Activated CD4-positive, alpha-beta T cell treated with anti-CD3 and anti-CD28 coated beads, Interleukin-2, amount 10 ng/mL, durations not matched to agents 24 days and 14 days (primary cell): Measurements from ENCODE around the gene MAGIX. TPM values are rescaled to one million over a fixed set of nuclear protein-coding genes. Genes with fewer than 3 reads are reported as not detected.
"Not testable (repeated sequence)": the region's sequence is repeated elsewhere in the genome, so short reads cannot be mapped to it uniquely, and the experiment has no call there.

Experiments used
- DNase-seq: peaks from one replicate; pipeline ENCODE4 v3.0.0; 2022
- H3K27ac Mint-ChIP-seq: one replicate; pipeline ENCODE4 v1.8.0; 2022; ENCODE audit warnings: mild to moderate bottlenecking, mixed read lengths
- H3K27me3 Mint-ChIP-seq: one replicate; pipeline ENCODE4 v1.8.0; 2022; ENCODE audit warnings: mixed read lengths
- H3K36me3 Mint-ChIP-seq: one replicate; pipeline ENCODE4 v1.8.0; 2022; ENCODE audit warnings: low read depth, mild to moderate bottlenecking, mixed read lengths
- H3K4me1 Mint-ChIP-seq: one replicate; pipeline ENCODE4 v1.8.0; 2021; ENCODE audit warnings: mixed read lengths
- H3K4me3 Mint-ChIP-seq: one replicate; pipeline ENCODE4 v1.8.0; 2022; ENCODE audit warnings: mild to moderate bottlenecking, moderate library complexity, mixed read lengths
- H3K9me3 Mint-ChIP-seq: one replicate; pipeline ENCODE4 v1.8.0; 2021; ENCODE audit warnings: mixed read lengths
- intact Hi-C: fragments of 100-400 bp; cut with micrococcal nuclease; formaldehyde crosslinking; loops from one replicate; pipeline ENCODE4 v1.15.1; 2023
- total RNA-seq: library from RNA; stranded (reverse); gene quantifications from 2 replicates; pipeline ENCODE4 v1.2.3, GENCODE V29; 2022

MAGIX gene
- total RNA-seq, 1 donor from 2014 or later = 0.96 TPM

DNA sequence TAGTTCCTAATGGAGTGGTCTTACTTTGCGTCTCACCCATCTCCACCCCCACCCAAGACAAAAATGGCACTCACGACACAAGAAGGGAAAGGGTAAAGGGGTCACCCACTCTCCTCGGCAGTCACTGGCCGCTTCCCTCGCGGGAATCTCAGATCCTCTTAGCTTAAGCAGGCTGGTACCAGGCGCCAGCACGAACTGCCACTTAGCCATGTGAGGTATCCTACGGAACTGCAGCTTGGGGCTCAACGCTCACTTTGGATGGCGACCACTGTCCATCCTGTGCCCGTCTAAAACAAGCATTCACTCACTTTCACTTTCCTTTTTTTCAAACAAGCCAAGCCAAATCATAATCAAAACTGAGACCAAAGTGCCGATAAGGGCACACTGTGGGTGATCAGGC, 14.6 kb upstream of the MAGIX start:
- Mint-ChIP-seq H3K27ac (no peak overlapping the region), H3K4me1 (no peaks in the 10 kb centered on the region), H3K9me3 (no peaks in the 10 kb centered on the region), H3K4me3 (no peak overlapping the region), H3K36me3 (no peaks in the 10 kb centered on the region), H3K27me3 (no peaks in the 10 kb centered on the region)
- no peak for DNase-seq
- intact Hi-C loops = no loop called here

DNA sequence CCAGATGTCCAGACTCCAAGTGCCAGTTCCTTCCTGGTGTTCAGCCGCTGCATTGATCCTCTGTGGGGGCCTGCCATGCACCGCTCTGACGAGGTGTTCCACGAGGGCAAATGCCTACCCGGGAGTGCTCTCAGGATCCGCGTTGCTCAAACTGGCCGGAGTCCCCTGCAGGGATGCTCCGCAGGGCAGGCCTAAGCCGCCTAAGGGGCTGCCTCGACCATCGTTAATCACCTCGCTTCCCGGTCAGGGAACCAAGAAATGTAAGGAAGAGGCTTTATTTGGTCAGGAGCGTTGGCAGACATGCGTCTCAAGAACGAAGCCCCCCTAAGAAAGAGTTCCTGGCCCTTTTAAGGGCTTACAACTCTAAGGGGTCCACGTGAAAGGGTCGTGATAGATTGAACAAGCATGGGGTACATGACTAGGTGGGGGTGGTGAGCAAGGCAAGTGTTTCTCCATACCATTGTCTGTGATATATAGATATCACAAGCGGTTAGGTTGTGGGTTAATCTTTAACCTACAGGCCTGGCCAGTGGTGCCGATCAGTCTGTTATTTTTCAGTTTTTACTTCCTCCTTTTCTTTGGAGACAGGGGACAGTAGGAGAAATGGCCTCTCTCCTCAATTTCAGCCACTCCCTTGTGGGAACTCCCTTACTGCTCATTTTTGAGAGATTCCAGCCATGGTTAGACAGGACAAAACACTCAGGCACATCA, 14.0 kb upstream of the MAGIX start:
- H3K9me3 Mint-ChIP-seq, H3K36me3 Mint-ChIP-seq, DNase-seq, intact Hi-C loops, H3K4me3 Mint-ChIP-seq, H3K27me3 Mint-ChIP-seq, H3K4me1 Mint-ChIP-seq, H3K27ac Mint-ChIP-seq: not testable (repeated sequence)

DNA sequence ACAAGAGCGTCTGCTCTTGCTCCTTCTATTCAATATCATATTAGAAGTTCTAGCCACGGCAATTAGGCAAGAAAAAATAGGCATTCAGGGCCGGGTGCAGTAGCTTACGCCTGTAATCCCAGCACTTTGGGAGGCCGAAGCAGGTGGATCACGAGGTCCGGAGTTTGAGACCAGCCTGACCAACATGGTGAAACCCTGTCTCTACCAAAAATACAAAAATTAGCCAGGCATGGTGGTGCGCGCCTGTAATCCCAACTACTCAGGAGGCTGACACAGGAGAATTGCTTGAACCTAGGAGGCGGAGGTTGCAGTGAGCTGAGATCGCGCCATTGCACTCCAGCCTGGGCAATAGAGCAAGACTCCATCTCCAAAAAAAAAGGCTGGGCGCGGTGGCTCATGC, 13.3 kb upstream of the MAGIX start:
- intact Hi-C loops, H3K36me3 Mint-ChIP-seq, H3K4me1 Mint-ChIP-seq, H3K27ac Mint-ChIP-seq, H3K4me3 Mint-ChIP-seq, H3K27me3 Mint-ChIP-seq, DNase-seq, H3K9me3 Mint-ChIP-seq: not testable (repeated sequence)

GRCh38 chrX:49153467-49153866, 9.1 kb upstream of the MAGIX start:
- Mint-ChIP-seq H3K36me3 (peaks cover 2% of the 10 kb centered on the region), H3K27ac (no peak overlapping the region), H3K9me3 (no peaks in the 10 kb centered on the region), H3K4me3 (no peak overlapping the region), H3K4me1 (peaks cover 15% of the 10 kb centered on the region), H3K27me3 (no peaks in the 10 kb centered on the region)
- no peak for DNase-seq
- intact Hi-C loops = no loop called here

- intact Hi-C loops = no loop called here
- Mint-ChIP-seq H3K36me3 (peaks cover 2% of the 10 kb centered on the region), H3K4me3 (peak overlapping the region; percentile 94), H3K4me1 (peaks cover 15% of the 10 kb centered on the region), H3K9me3 (no peaks in the 10 kb centered on the region), H3K27ac (peak overlapping the region; percentile 98), H3K27me3 (peaks cover 2% of the 10 kb centered on the region)
- DNase-seq = peak; percentile 80
Measured at GRCh38 chrX:49155243-49155899, 7.2 kb upstream of the MAGIX start.

DNA sequence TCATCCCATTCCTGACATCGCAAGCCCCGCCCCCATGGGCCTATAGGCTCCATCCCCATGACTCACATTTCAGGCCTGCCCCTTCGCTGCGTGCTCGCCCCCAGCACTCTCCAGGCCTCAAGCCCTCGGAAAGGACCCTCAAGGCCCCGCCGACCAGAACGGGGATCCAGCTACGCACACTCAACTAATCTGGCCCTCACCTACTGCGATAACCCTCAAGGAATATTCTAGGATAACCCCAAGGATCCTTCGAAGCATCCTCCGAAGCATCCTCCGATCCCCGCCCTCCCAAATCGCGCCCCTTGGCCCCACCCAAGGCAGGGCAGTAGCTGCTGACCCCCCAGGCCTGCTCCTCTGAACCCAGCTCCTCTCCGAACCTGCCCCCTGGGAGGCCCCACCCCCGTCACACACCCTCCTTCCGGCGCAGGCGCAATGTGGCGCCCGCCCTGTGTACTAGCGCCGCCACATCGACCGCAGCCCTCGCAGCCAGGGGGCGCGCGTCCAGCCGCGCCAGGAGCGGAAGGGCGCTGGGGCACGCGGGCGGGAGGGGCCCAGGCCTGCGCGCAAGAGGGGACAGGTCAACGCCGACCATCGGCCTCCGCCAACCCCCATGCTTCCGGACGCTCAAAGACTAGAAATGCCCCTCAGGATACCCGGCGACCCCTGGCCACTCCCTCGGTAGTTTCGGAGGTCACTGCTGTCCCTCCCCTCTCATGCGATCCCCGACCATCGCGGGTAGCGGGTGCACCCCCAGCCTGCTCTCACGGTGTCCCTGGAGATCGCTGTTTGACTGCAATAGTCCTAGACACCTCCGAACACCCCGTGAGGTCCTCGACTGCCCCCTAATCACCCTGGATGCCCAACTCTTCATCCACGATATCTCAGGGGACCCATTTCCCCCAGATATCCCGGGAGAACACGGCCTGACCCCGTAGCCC, 6.4 kb upstream of the MAGIX start:
- Mint-ChIP-seq H3K4me1 (peaks cover 15% of the 10 kb centered on the region), H3K4me3 (peak overlapping the region; percentile 94), H3K27me3 (peaks cover 2% of the 10 kb centered on the region), H3K36me3 (peaks cover 2% of the 10 kb centered on the region), H3K9me3 (no peaks in the 10 kb centered on the region), H3K27ac (peak overlapping the region; percentile 98)
- DNase-seq = peak; percentile 96
- intact Hi-C loops = loop anchor here (1.0 kb wide), 2 partner anchors 8 to 33 kb away; partner anchors contain the start of gene GPKOW

DNA sequence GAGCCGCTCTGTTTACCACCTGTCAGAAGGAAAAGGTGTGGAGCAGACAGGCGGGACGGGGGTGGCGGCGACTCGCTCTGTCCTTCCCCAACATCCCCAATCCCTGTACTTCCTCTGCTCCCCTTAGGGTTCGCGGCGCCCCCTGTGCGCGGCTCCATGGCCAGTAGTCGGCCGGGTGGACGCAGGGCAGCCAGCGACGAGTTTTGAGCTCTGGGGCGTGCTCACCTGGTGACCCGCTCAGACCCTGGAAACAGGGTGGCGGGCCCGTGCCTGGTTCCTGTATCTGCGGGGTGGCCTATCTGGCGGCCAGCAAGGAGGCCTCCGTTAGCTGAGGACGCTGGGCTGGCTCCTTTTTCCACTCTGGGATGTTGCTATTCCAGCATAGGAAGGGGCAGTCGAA, 5.4 kb upstream of the MAGIX start:
- Mint-ChIP-seq H3K27ac (peak overlapping the region; percentile 25), H3K4me3 (no peak overlapping the region), H3K27me3 (peaks cover 2% of the 10 kb centered on the region), H3K9me3 (no peaks in the 10 kb centered on the region), H3K36me3 (peaks cover 2% of the 10 kb centered on the region), H3K4me1 (peaks cover 15% of the 10 kb centered on the region)
- no peak for DNase-seq
- intact Hi-C loops = no loop called here

DNA sequence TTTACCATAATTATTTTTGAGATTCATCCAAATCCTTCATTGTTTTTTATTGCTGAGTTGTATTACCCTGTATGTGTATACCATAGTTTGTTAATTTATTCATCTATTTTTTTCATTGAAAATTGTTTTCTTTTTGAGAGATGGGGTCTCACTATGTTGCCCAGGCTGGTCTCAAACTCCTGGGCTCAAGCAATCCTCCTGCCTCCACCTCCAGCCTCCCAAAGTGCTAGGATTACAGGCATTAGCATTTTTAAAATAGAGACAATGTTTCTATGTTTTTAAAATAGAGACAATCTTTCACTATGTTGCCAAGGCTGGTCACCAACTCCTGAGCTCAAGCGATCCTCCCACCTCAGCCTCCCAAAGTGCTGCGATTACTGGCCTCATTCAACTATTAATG, 1.6 kb upstream of the MAGIX start:
- intact Hi-C loops = loop anchor here (10.0 kb wide), 2 partner anchors 56 to 356 kb away; partner anchors contain the start of gene HDAC6
- no peak overlapping the region for H3K4me3 Mint-ChIP-seq
- H3K4me1 Mint-ChIP-seq = peaks cover 16% of the 10 kb centered on the region
- H3K36me3 Mint-ChIP-seq = no peaks in the 10 kb centered on the region
- no peaks in the 10 kb centered on the region for H3K9me3 Mint-ChIP-seq
- H3K27ac Mint-ChIP-seq = no peak overlapping the region
- DNase-seq = no peak
- H3K27me3 Mint-ChIP-seq = peaks cover 2% of the 10 kb centered on the region

DNA sequence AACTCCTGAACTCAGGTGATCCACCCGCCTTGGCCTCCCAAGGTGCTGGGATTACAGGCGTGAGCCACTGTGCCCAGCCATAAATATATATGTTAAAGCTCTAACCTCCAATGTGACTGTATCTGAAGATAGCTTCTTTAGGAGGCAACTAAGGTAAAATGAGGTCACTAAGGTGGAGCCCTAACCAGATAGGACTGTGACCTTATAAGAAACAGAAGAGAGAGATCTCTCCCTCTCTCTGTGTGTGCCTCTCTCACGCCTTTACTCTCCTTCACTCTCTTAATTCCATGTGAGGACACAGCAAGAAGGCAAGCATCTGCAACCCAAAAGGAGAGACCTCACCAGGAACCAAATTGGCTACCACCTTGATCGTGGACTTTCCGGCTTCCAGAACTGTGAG, 926 bp upstream of the MAGIX start:
- Mint-ChIP-seq H3K9me3 (no peaks in the 10 kb centered on the region), H3K4me1 (peaks cover 16% of the 10 kb centered on the region), H3K27ac (no peak overlapping the region), H3K27me3 (peaks cover 2% of the 10 kb centered on the region), H3K36me3 (no peaks in the 10 kb centered on the region), H3K4me3 (no peak overlapping the region)
- no peak for DNase-seq
- intact Hi-C loops = loop anchor here (10.0 kb wide), 2 partner anchors 57 to 357 kb away; partner anchors contain the start of gene HDAC6

DNA sequence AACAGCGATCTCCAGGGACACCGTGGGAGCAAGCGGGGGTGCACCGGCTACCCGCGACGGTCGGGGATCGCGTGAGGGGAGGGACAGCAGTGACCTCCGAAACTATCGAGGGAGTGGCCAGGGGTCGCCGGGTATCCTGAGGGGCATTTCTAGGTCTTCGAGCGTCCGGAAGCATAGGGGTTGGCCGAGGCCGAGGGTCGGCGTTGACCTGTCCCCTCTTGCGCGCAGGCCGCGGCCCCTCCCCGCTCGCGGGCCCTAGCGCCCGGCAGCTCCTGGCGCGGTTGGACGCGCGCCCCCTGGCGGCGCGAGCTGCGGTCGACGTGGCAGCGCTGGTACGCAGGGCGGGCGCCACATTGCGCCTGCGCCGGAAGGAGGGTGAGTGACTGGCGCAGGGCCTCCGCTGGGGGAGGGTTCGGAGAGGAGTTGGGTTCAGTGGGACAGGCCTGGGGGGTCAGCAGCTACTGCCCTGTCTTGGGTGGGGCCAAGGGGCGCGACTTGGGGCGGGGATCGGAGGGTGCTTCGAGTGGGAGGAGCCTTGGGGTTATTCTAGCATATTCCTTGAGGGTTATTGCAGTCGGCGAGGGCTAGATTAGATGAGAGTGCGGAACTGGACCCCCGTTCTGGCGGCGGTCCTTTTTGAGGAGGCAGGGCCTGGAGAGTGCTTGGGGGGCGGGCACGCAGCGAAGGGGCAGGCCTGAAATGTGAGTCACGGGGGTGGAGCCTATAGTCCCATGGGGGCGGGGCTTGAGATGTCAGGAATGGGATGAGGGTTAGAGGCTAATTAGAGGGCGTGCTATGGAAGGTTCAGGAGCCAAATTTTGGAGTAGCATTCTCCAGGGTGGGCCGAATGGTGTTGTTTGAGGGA, 1.2 kb downstream of the MAGIX start:
- Mint-ChIP-seq H3K4me3 (peak overlapping the region; percentile 87), H3K27me3 (peaks cover 2% of the 10 kb centered on the region), H3K36me3 (no peaks in the 10 kb centered on the region), H3K4me1 (peaks cover 26% of the 10 kb centered on the region), H3K9me3 (no peaks in the 10 kb centered on the region), H3K27ac (peak overlapping the region; percentile 94)
- intact Hi-C loops = loop anchor here (1.0 to 10.0 kb wide), 3 partner anchors 7 to 359 kb away; partner anchors contain the start of gene HDAC6
- DNase-seq = peak; percentile 95

- peaks cover 28% of the 10 kb centered on the region for H3K4me1 Mint-ChIP-seq
- peak overlapping the region; percentile 42 for H3K27ac Mint-ChIP-seq
- no peaks in the 10 kb centered on the region for H3K36me3 Mint-ChIP-seq
- DNase-seq = no peak
- no peaks in the 10 kb centered on the region for H3K27me3 Mint-ChIP-seq
- intact Hi-C loops = loop anchor here (1.0 to 10.0 kb wide), 3 partner anchors 8 to 360 kb away; partner anchors contain the start of gene HDAC6
- no peaks in the 10 kb centered on the region for H3K9me3 Mint-ChIP-seq
- H3K4me3 Mint-ChIP-seq = peak overlapping the region; percentile 87
Measured at GRCh38 chrX:49164589-49165360, 2.2 kb downstream of the MAGIX start.
